ENCODE data around the gene PPP1R9B. TPM values are rescaled to one million over a fixed set of nuclear protein-coding genes. Genes with fewer than 3 reads are reported as not detected.

PPP1R9B gene
- total RNA-seq, 3 donors from 2014 or later: 21.8 to 24.9 (median 22.7) TPM

GRCh38 chr17:50189550-50190292 lies 39.2 kb upstream of the PPP1R9B start:
- Histone ChIP-seq H3K36me3 (no peaks in the 10 kb centered on the region), H3K4me1 (no peaks in the 10 kb centered on the region), H3K9me3 (no peaks in the 10 kb centered on the region), H3K27me3 (no peaks in the 10 kb centered on the region), H3K27ac (peak overlapping the region in 1 of 2 donors; percentile 72), H3K4me3 (no peak overlapping the region)
- intact Hi-C loops (cut with DNase I; ENCODE audit: low total_unique reads): no loop called here
- no peak for DNase-seq (ENCODE audit: low spot score in 2 of 2)
- no peak for TF ChIP-seq POLR2AphosphoS5 (IDR thresholded peaks at IDR 0.05)
- TF ChIP-seq CTCF (IDR thresholded peaks at IDR 0.05): no peak
- TF ChIP-seq POLR2A (IDR thresholded peaks at IDR 0.05): no peak

- TF ChIP-seq POLR2AphosphoS5 (IDR thresholded peaks at IDR 0.05) (no peak), CTCF (IDR thresholded peaks at IDR 0.05) (no peak), POLR2A (IDR thresholded peaks at IDR 0.05) (no peak)
- no peak for DNase-seq (ENCODE audit: low spot score in 2 of 2)
- no peaks in the 10 kb centered on the region for H3K36me3 ChIP-seq
- intact Hi-C loops (cut with DNase I; ENCODE audit: low total_unique reads): no loop called here
- H3K4me3 ChIP-seq: no peak overlapping the region
- no peaks in the 10 kb centered on the region for H3K9me3 ChIP-seq
- no peaks in the 10 kb centered on the region for H3K27me3 ChIP-seq
- peak overlapping the region; percentile 13 to 72 for H3K27ac ChIP-seq
- H3K4me1 ChIP-seq: no peaks in the 10 kb centered on the region
Observed at GRCh38 chr17:50188921-50189549, 38.6 kb upstream of the PPP1R9B start.

- intact Hi-C loops (cut with DNase I; ENCODE audit: low total_unique reads): no loop called here
- H3K4me1 ChIP-seq: no peaks in the 10 kb centered on the region
- no peak for TF ChIP-seq POLR2AphosphoS5 (IDR thresholded peaks at IDR 0.05)
- TF ChIP-seq POLR2A (IDR thresholded peaks at IDR 0.05): no peak
- no peak for TF ChIP-seq CTCF (IDR thresholded peaks at IDR 0.05)
- no peak for DNase-seq (ENCODE audit: low spot score in 2 of 2)
- H3K27ac ChIP-seq: peak overlapping the region; percentile 13 to 72
- no peaks in the 10 kb centered on the region for H3K27me3 ChIP-seq
- H3K9me3 ChIP-seq: no peaks in the 10 kb centered on the region
- H3K4me3 ChIP-seq: no peak overlapping the region
- no peaks in the 10 kb centered on the region for H3K36me3 ChIP-seq
Observed at GRCh38 chr17:50188531-50188920, 38.0 kb upstream of the PPP1R9B start.

GRCh38 chr17:50187751-50188530 lies 37.5 kb upstream of the PPP1R9B start:
- Histone ChIP-seq H3K9me3 (no peaks in the 10 kb centered on the region), H3K36me3 (no peaks in the 10 kb centered on the region), H3K4me3 (no peak overlapping the region), H3K27ac (peak overlapping the region; percentile 13 to 72), H3K27me3 (no peaks in the 10 kb centered on the region), H3K4me1 (no peaks in the 10 kb centered on the region)
- intact Hi-C loops (cut with DNase I; ENCODE audit: low total_unique reads): no loop called here
- DNase-seq (ENCODE audit: low spot score in 2 of 2): no peak
- TF ChIP-seq POLR2A (IDR thresholded peaks at IDR 0.05) (no peak), CTCF (IDR thresholded peaks at IDR 0.05) (no peak)

GRCh38 chr17:50187394-50187725 lies 36.9 kb upstream of the PPP1R9B start:
- Histone ChIP-seq H3K27ac (peak overlapping the region; percentile 40 to 72), H3K9me3 (no peaks in the 10 kb centered on the region), H3K4me1 (no peaks in the 10 kb centered on the region), H3K4me3 (no peak overlapping the region), H3K36me3 (no peaks in the 10 kb centered on the region), H3K27me3 (no peaks in the 10 kb centered on the region)
- TF ChIP-seq POLR2AphosphoS5 (IDR thresholded peaks at IDR 0.05) (no peak), CTCF (IDR thresholded peaks at IDR 0.05) (no peak), POLR2A (IDR thresholded peaks at IDR 0.05) (no peak)
- DNase-seq (ENCODE audit: low spot score in 2 of 2): no peak
- intact Hi-C loops (cut with DNase I; ENCODE audit: low total_unique reads): no loop called here

Data from breast epithelium (tissue), 4 donors.